H1 (cell line): ENCODE measurements around the gene LRRC45.

Experiments
- BACH1 ChIP-seq: IDR thresholded peaks from 2 replicates; pipeline ENCODE4 v1.6.1; 2012; ENCODE audit warnings: low read length, improper control_type of control experiment
- CTCF ChIP-seq, 3 experiments: IDR thresholded peaks; 1 replicate in 2 of 3; 2 replicates in 1 of 3; pipeline versions ENCODE4 v1.5.1 to v1.6.1; 2011; ENCODE audit warnings: low read length in 3 of 3, mild to moderate bottlenecking in 3 of 3, inconsistent platforms in 2 of 3, low read depth in 1 of 3, moderate library complexity in 1 of 3; ENCODE audit not compliant: insufficient read depth in 1 of 3; ENCODE audit errors: control extremely low read depth in 1 of 3
- E2F6 ChIP-seq: IDR thresholded peaks from 2 replicates; pipeline ENCODE4 v1.6.1; 2012; ENCODE audit warnings: inconsistent platforms
- HDAC2 ChIP-seq, 2 experiments: fragments of 300-600 bp in 1 of 2; sonication (generic) in 1 of 2; IDR thresholded peaks; 2 replicates each; pipeline ENCODE4 v1.6.1; 2011 to 2012; ENCODE audit warnings: low read depth in 2 of 2, low read length in 2 of 2, mild to moderate bottlenecking in 2 of 2, moderate library complexity in 2 of 2, borderline replicate concordance in 1 of 2, inconsistent platforms in 1 of 2
- HDAC6 ChIP-seq: IDR thresholded peaks from one replicate; pipeline ENCODE4 v1.7.1; 2012; ENCODE audit warnings: low read depth, mild to moderate bottlenecking, inconsistent platforms, low read length, moderate library complexity
- POLR2A ChIP-seq, 2 experiments: IDR thresholded peaks; 1 replicate in 1 of 2; 2 replicates in 1 of 2; pipeline ENCODE4 v1.6.1; 2011; ENCODE audit warnings: low read depth in 2 of 2, low read length in 2 of 2, mild to moderate bottlenecking in 2 of 2; ENCODE audit errors: control extremely low read depth in 1 of 2
- SP1 ChIP-seq: IDR thresholded peaks from 2 replicates; pipeline ENCODE4 v1.6.1; 2011; ENCODE audit warnings: low read depth, low read length
- SP2 ChIP-seq: IDR thresholded peaks from 2 replicates; pipeline ENCODE4 v1.6.1; 2012; ENCODE audit warnings: mild to moderate bottlenecking, low read length, inconsistent platforms
- TAF1 ChIP-seq: IDR thresholded peaks from 2 replicates; pipeline ENCODE4 v1.6.1; 2011; ENCODE audit warnings: mild to moderate bottlenecking, low read depth, low read length
- ZNF274 ChIP-seq: IDR thresholded peaks from 2 replicates; pipeline ENCODE4 v1.7.0; 2012; ENCODE audit warnings: low read length, borderline replicate concordance; ENCODE audit errors: extremely low read depth

GRCh38 chr17:82000803-82001570 is 22.1 kb upstream of the LRRC45 start:
- TF ChIP-seq SP2: no peak
- TF ChIP-seq HDAC2 (IDR thresholded peaks at IDR 0.05; ENCODE audit: borderline replicate concordance in 1 of 2, low read depth in 2 of 2, low read length in 2 of 2): no peak
- TF ChIP-seq ZNF274: no peak
- no peak for TF ChIP-seq BACH1
- TF ChIP-seq CTCF (IDR thresholded peaks at IDR 0.05; ENCODE audit: control extremely low read depth in 1 of 3, insufficient read depth in 1 of 3, low read depth in 1 of 3, low read length in 3 of 3): no peak
- TF ChIP-seq TAF1: no peak
- TF ChIP-seq E2F6: no peak
- TF ChIP-seq POLR2A (IDR thresholded peaks at IDR 0.05; ENCODE audit: control extremely low read depth in 1 of 2, low read depth in 2 of 2, low read length in 2 of 2): no peak
- TF ChIP-seq SP1: no peak
- no peak for TF ChIP-seq HDAC6
